ENCODE measurements around the gene CXCL16. TPM values are rescaled to one million over a fixed set of nuclear protein-coding genes. Genes with fewer than 3 reads are reported as not detected.

CXCL16 gene
- total and polyA plus RNA-seq, 2 of the 13 experiments (the other 11 are each of a cell fraction or from before 2014, with no cell fraction given) = 9.4 to 101 TPM

- TF ChIP-seq MBNL3 (CRISPR knock-in tag; conservative IDR thresholded peaks at IDR 0.05) (no peak), AKAP8 (CRISPR knock-in tag; IDR thresholded peaks at IDR 0.05) (0 out of 2 replicates have a peak, but pooled peaks have one; percentile 59), ELF1 (CRISPR knock-in tag; IDR thresholded peaks at IDR 0.05) (peak; percentile 48; the same call in 1 of the 2 replicates), ZNF30 (CRISPR knock-in tag; IDR thresholded peaks at IDR 0.05) (no peak), ZSCAN5A (CRISPR knock-in tag; IDR thresholded peaks at IDR 0.05; ENCODE audit: borderline replicate concordance) (no peak), ZNF766 (CRISPR knock-in tag; IDR thresholded peaks at IDR 0.05; ENCODE audit: borderline replicate concordance) (no peak), ELK4 (CRISPR knock-in tag; IDR thresholded peaks at IDR 0.05; ENCODE audit: borderline replicate concordance) (no peak), HINFP (CRISPR knock-in tag; IDR thresholded peaks at IDR 0.05; ENCODE audit: low read depth) (peak; percentile 70; the same call in 1 of the 2 replicates), ZFP36L2 (CRISPR knock-in tag; IDR thresholded peaks at IDR 0.05) (no peak), PLRG1 (conservative IDR thresholded peaks at IDR 0.05) (no peak), NR2C2 (CRISPR knock-in tag; IDR thresholded peaks at IDR 0.05; ENCODE audit: borderline replicate concordance) (no peak), ZNF17 (CRISPR knock-in tag; IDR thresholded peaks at IDR 0.05) (peak; percentile 71; the same call in 1 of the 2 replicates), ZZZ3 (CRISPR knock-in tag; IDR thresholded peaks at IDR 0.05; ENCODE audit: borderline replicate concordance) (no peak), FOXJ3 (CRISPR knock-in tag; IDR thresholded peaks at IDR 0.05; ENCODE audit: borderline replicate concordance) (no peak), TOPORS (CRISPR knock-in tag; IDR thresholded peaks at IDR 0.05) (no peak), CEBPG (CRISPR knock-in tag; IDR thresholded peaks at IDR 0.05) (no peak; the same call in 1 of the 2 replicates), ZNF260 (CRISPR knock-in tag; IDR thresholded peaks at IDR 0.05; ENCODE audit: borderline replicate concordance, low read depth) (no peak), NFIC (IDR thresholded peaks at IDR 0.05; ENCODE audit: low read length) (no peak), ZNF878 (CRISPR knock-in tag; IDR thresholded peaks at IDR 0.05) (no peak)
- TF ChIP-seq, protein P1, sequence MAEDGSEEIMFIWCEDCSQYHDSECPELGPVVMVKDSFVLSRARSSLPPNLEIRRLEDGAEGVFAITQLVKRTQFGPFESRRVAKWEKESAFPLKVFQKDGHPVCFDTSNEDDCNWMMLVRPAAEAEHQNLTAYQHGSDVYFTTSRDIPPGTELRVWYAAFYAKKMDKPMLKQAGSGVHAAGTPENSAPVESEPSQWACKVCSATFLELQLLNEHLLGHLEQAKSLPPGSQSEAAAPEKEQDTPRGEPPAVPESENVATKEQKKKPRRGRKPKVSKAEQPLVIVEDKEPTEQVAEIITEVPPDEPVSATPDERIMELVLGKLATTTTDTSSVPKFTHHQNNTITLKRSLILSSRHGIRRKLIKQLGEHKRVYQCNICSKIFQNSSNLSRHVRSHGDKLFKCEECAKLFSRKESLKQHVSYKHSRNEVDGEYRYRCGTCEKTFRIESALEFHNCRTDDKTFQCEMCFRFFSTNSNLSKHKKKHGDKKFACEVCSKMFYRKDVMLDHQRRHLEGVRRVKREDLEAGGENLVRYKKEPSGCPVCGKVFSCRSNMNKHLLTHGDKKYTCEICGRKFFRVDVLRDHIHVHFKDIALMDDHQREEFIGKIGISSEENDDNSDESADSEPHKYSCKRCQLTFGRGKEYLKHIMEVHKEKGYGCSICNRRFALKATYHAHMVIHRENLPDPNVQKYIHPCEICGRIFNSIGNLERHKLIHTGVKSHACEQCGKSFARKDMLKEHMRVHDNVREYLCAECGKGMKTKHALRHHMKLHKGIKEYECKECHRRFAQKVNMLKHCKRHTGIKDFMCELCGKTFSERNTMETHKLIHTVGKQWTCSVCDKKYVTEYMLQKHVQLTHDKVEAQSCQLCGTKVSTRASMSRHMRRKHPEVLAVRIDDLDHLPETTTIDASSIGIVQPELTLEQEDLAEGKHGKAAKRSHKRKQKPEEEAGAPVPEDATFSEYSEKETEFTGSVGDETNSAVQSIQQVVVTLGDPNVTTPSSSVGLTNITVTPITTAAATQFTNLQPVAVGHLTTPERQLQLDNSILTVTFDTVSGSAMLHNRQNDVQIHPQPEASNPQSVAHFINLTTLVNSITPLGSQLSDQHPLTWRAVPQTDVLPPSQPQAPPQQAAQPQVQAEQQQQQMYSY (CRISPR knock-in tag; IDR thresholded peaks at IDR 0.05) = peak; percentile 56
These were observed 49.3 kb upstream of the CXCL16 start, which contains the start of gene GLTPD2 (continued) for GRCh38 chr17:4788807-4789700.

Measured in HepG2 (cell line).